ENCODE data around the gene CCDC186. TPM values are rescaled to one million over a fixed set of nuclear protein-coding genes. Genes with fewer than 3 reads are reported as not detected.

CCDC186 gene
- total and polyA plus RNA-seq, 2 of the 13 experiments (the other 11 are each of a cell fraction or from before 2014, with no cell fraction given), result 4.2 to 11.8 TPM

DNA sequence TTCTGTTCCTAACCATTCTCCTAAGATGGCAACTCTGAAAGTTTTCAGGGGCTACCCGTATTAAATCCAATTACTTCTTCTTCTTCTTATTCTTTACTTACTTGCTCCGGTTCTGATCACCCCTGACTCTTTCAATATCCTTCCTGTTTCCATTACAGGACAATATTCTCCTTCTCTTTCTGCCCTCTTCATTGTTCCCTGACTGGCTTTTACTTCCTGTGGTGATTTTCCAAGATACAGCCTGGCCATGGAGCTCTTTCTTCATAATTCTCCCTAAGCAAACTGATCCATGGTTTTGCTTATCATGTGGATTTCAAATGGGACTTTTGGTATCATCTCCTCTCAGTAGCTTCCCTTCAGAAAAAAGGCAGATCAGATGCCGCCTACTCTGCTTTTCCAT, 35.4 kb downstream of the CCDC186 start:
- ATAC-seq (no peak), FAIRE-seq (no peak), DNase-seq (ENCODE audit: low spot score) (no peak)
- Histone ChIP-seq H3K4me2 (ENCODE audit: low read depth, low read length) (no peak overlapping the region), H3K4me3 (replicated peaks in 1 of 3; ENCODE audit: insufficient read depth in 1 of 3, low read depth in 2 of 3, low read length in 3 of 3) (no peak overlapping the region), H3K36me3 (replicated peaks in 1 of 2; ENCODE audit: control insufficient read depth in 1 of 2, insufficient read depth in 2 of 2, low read length in 2 of 2) (peaks cover 1 to 41% of the 10 kb centered on the region in 2 experiments; a peak in 3 of 5 replicates), H2AFZ (ENCODE audit: low read length) (no peak overlapping the region), H4K20me1 (ENCODE audit: insufficient read depth, low read length) (no peaks in the 10 kb centered on the region), H3K27me3 (ENCODE audit: control insufficient read depth in 1 of 2, insufficient read depth in 2 of 2, low read length in 2 of 2) (no peaks in the 10 kb centered on the region), H3K9ac (ENCODE audit: insufficient read depth, low read depth, low read length) (no peak overlapping the region), H3K79me2 (ENCODE audit: insufficient read depth, low read length) (no peaks in the 10 kb centered on the region), H3K27ac (ENCODE audit: extremely low read length, insufficient read depth, low read length) (no peak overlapping the region), H3K4me1 (ENCODE audit: insufficient read depth, low read length) (no peaks in the 10 kb centered on the region), H3K9me3 (ENCODE audit: low read length) (no peaks in the 10 kb centered on the region)
- WGBS (ENCODE audit: low lambda C conversion rate), result 95% methylated on average over 3 of the region's 3 CpGs
- in situ Hi-C loops (cut with HindIII; ENCODE audit: extremely low pct_ligation_motif_present, low pct_unique_long_range_greater_than_20kb) (no loop called here), intact Hi-C loops (cut with micrococcal nuclease; ENCODE audit: unreplicated experiment) (no loop called here)
- POLR2A ChIA-PET, result no interaction called here
- TF ChIP-seq KDM1A (CRISPR knock-in tag; IDR thresholded peaks at IDR 0.05), result no peak
- TF ChIP-seq EHMT2 (IDR thresholded peaks at IDR 0.05; ENCODE audit: borderline replicate concordance, low read depth, low read length), result no peak
- TF ChIP-seq, protein P1, sequence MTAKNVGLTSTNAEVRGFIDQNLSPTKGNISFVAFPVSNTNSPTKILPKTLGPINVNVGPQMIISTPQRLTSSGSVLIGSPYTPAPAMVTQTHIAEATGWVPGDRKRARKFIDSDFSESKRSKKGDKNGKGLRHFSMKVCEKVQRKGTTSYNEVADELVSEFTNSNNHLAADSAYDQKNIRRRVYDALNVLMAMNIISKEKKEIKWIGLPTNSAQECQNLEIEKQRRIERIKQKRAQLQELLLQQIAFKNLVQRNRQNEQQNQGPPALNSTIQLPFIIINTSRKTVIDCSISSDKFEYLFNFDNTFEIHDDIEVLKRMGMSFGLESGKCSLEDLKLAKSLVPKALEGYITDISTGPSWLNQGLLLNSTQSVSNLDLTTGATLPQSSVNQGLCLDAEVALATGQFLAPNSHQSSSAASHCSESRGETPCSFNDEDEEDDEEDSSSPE (CRISPR knock-in tag; IDR thresholded peaks at IDR 0.05), result no peak
- TF ChIP-seq MED1 (CRISPR knock-in tag; IDR thresholded peaks at IDR 0.05), result no peak
- no peak for TF ChIP-seq ZNF501 (CRISPR knock-in tag; IDR thresholded peaks at IDR 0.05)
- TF ChIP-seq TBL1XR1 (IDR thresholded peaks at IDR 0.05; ENCODE audit: borderline replicate concordance, low read length, partially characterized antibody), result no peak
- TF ChIP-seq FOXM1 (CRISPR knock-in tag; IDR thresholded peaks at IDR 0.05), result no peak
- no peak for TF ChIP-seq ZEB1 (IDR thresholded peaks at IDR 0.05; ENCODE audit: insufficient replicate concordance, low read depth)
- no peak for TF ChIP-seq ZNF772 (CRISPR knock-in tag; IDR thresholded peaks at IDR 0.05)
- BruUV-seq (replicated peaks), result no TSS peak
- CTCF ChIA-PET (ENCODE audit: low intra/inter-chr PET ratio, low total read pairs), result no interaction called here

DNA sequence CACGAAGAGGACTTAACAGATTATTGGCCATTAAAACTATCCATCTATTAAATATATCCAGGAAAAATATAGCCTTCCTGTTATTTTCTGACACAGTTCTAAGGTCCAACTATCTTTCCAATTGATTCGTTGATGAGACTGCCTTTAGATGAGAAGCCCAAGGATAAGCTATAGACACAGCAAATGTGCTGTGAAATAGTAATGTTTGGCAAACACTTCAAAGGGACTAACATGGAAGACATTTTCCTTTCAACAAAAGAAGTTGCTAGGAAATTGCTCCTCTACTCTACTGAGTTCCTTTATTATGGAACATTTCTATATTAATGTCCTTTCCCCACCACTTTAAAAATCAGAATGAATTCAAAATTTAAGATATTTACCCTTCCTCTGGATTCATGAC, 38.5 kb downstream of the CCDC186 start:
- BruUV-seq (replicated peaks), result no TSS peak
- ChIA-PET CTCF (ENCODE audit: low intra/inter-chr PET ratio, low total read pairs) (no interaction called here), POLR2A (no interaction called here)
- FAIRE-seq (no peak), ATAC-seq (no peak), DNase-seq (ENCODE audit: low spot score) (no peak)
- Histone ChIP-seq H3K27ac (ENCODE audit: extremely low read length, insufficient read depth, low read length) (no peak overlapping the region), H3K4me1 (ENCODE audit: insufficient read depth, low read length) (no peaks in the 10 kb centered on the region), H3K36me3 (replicated peaks in 1 of 2; ENCODE audit: control insufficient read depth in 1 of 2, insufficient read depth in 2 of 2, low read length in 2 of 2) (peaks cover 6 to 38% of the 10 kb centered on the region in 2 experiments), H4K20me1 (ENCODE audit: insufficient read depth, low read length) (no peaks in the 10 kb centered on the region), H3K9me3 (ENCODE audit: low read length) (no peaks in the 10 kb centered on the region), H3K4me3 (replicated peaks in 1 of 3; ENCODE audit: insufficient read depth in 1 of 3, low read depth in 2 of 3, low read length in 3 of 3) (no peak overlapping the region), H3K79me2 (ENCODE audit: insufficient read depth, low read length) (no peaks in the 10 kb centered on the region), H2AFZ (ENCODE audit: low read length) (no peak overlapping the region), H3K4me2 (ENCODE audit: low read depth, low read length) (no peak overlapping the region), H3K27me3 (ENCODE audit: control insufficient read depth in 1 of 2, insufficient read depth in 2 of 2, low read length in 2 of 2) (no peaks in the 10 kb centered on the region), H3K9ac (ENCODE audit: insufficient read depth, low read depth, low read length) (no peak overlapping the region)
- intact Hi-C loops (cut with micrococcal nuclease; ENCODE audit: unreplicated experiment) (no loop called here), in situ Hi-C loops (cut with HindIII; ENCODE audit: extremely low pct_ligation_motif_present, low pct_unique_long_range_greater_than_20kb) (no loop called here)
- 95% methylated on average over 2 of the region's 2 CpGs for WGBS (ENCODE audit: low lambda C conversion rate)
- TF ChIP-seq, protein P2, sequence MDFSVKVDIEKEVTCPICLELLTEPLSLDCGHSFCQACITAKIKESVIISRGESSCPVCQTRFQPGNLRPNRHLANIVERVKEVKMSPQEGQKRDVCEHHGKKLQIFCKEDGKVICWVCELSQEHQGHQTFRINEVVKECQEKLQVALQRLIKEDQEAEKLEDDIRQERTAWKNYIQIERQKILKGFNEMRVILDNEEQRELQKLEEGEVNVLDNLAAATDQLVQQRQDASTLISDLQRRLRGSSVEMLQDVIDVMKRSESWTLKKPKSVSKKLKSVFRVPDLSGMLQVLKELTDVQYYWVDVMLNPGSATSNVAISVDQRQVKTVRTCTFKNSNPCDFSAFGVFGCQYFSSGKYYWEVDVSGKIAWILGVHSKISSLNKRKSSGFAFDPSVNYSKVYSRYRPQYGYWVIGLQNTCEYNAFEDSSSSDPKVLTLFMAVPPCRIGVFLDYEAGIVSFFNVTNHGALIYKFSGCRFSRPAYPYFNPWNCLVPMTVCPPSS (IDR thresholded peaks at IDR 0.05), result no peak
- no peak for TF ChIP-seq ZNF138 (CRISPR knock-in tag; IDR thresholded peaks at IDR 0.05; ENCODE audit: low read depth)
- TF ChIP-seq, protein P3, sequence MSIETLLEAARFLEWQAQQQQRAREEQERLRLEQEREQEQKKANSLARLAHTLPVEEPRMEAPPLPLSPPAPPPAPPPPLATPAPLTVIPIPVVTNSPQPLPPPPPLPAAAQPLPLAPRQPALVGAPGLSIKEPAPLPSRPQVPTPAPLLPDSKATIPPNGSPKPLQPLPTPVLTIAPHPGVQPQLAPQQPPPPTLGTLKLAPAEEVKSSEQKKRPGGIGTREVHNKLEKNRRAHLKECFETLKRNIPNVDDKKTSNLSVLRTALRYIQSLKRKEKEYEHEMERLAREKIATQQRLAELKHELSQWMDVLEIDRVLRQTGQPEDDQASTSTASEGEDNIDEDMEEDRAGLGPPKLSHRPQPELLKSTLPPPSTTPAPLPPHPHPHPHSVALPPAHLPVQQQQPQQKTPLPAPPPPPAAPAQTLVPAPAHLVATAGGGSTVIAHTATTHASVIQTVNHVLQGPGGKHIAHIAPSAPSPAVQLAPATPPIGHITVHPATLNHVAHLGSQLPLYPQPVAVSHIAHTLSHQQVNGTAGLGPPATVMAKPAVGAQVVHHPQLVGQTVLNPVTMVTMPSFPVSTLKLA (IDR thresholded peaks at IDR 0.05), result no peak
- no peak for TF ChIP-seq NR3C1 (CRISPR knock-in tag; IDR thresholded peaks at IDR 0.05)
- no peak for TF ChIP-seq ZNF569 (CRISPR knock-in tag; IDR thresholded peaks at IDR 0.05; ENCODE audit: borderline replicate concordance)
- no peak for TF ChIP-seq ZFP90 (CRISPR knock-in tag; IDR thresholded peaks at IDR 0.05; ENCODE audit: borderline replicate concordance)

Data from HepG2 (cell line).